T-helper 17 cell (primary cell): Measurements from ENCODE around the gene OR51M1. TPM values are rescaled to one million over a fixed set of nuclear protein-coding genes. Genes with fewer than 3 reads are reported as not detected.
"Not testable (repeated sequence)": the region's sequence is repeated elsewhere in the genome, so short reads cannot be mapped to it uniquely, and the experiment has no call there.

Source experiments
- ATAC-seq: fragments of 150-1000 bp; cut with Tn5 transposase; 2 replicates; pipeline ENCODE4 v1.10.0; 2021; ENCODE audit warnings: mild to moderate bottlenecking, moderate library complexity
- DNase-seq, 3 donors: peaks; one replicate each; pipeline versions ENCODE4 v3.0.0 to v3.0.0-alpha.2; 2020 to 2021
- H3K9me3 ChIP-seq: one replicate; pipeline ENCODE4 v1.7.0; 2013; ENCODE audit warnings: low read length, mild to moderate bottlenecking; ENCODE audit not compliant: control insufficient read depth, poor library complexity, severe bottlenecking
- H3K27ac Mint-ChIP-seq: one replicate; pipeline ENCODE4 v1.8.0; 2022; ENCODE audit warnings: mild to moderate bottlenecking, moderate library complexity, mixed read lengths
- H3K27me3 Mint-ChIP-seq: one replicate; pipeline ENCODE4 v1.8.0; 2022; ENCODE audit warnings: mixed read lengths
- H3K36me3 Mint-ChIP-seq: one replicate; pipeline ENCODE4 v1.8.0; 2022; ENCODE audit warnings: low read depth, mixed read lengths
- H3K4me1 Mint-ChIP-seq: one replicate; pipeline ENCODE4 v1.8.0; 2022; ENCODE audit warnings: mild to moderate bottlenecking, mixed read lengths
- H3K4me3 Mint-ChIP-seq: one replicate; pipeline ENCODE4 v1.8.0; 2022; ENCODE audit warnings: mild to moderate bottlenecking, moderate library complexity, mixed read lengths
- total RNA-seq, 4 donors: library from RNA in 2 of 4; stranded (reverse) in 2 of 4; gene quantifications; one replicate each; pipeline ENCODE4 v1.2.3 and lab custom pipeline; 2022 to 2026

Gene OR51M1
- total RNA-seq, 2 donors from 2014 or later = not detected

DNA sequence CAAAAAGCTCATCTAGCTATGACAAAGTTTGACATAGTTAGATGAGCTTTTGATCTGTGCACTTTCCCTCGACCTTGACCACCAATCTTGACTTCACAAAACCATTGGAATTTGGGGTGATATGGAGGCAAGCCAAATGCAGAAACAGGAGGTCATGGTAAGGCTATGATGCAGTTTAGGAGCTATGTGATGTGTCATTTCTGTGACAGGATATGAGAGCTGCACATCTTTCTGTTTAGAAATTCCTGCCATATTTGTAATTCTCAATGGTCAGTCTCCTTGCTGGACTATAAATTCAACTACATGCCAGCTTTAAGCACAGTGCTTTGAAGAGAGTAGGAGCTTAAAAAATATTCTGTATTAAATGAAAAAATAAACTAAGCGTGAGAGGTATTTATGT, 19.4 kb upstream of the OR51M1 start:
- Mint-ChIP-seq H3K4me3 (no peak overlapping the region), H3K4me1 (no peaks in the 10 kb centered on the region), H3K27me3 (peaks cover 14% of the 10 kb centered on the region), H3K27ac (no peak overlapping the region), H3K36me3 (peaks cover 3% of the 10 kb centered on the region)
- no peaks in the 10 kb centered on the region for H3K9me3 ChIP-seq
- ATAC-seq (no peak), DNase-seq (no peak)

DNA sequence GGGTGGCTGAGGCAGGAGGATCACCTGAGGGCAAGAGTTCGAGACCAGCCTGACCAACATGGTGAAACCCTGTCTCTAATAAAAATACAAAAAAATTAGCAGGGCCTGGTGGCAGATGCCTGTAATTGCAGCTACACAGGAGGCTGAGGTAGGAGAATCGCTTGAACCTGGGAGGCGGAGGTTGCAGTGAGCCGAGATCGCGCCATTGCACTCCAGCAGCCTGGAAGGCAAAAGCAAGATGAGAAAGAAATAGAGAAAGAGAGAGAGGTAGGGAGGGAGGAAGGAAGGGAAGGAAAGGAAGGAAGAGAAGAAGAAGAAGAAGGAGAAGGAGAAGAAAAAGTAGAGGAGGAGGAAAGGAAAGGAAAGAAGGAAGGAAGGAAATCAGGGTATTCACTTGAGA, 17.2 kb upstream of the OR51M1 start:
- H3K4me1 Mint-ChIP-seq, H3K27ac Mint-ChIP-seq, ATAC-seq, H3K4me3 Mint-ChIP-seq, H3K36me3 Mint-ChIP-seq, H3K9me3 ChIP-seq, DNase-seq: not testable (repeated sequence)
- H3K27me3 Mint-ChIP-seq = peaks cover 20% of the 10 kb centered on the region

DNA sequence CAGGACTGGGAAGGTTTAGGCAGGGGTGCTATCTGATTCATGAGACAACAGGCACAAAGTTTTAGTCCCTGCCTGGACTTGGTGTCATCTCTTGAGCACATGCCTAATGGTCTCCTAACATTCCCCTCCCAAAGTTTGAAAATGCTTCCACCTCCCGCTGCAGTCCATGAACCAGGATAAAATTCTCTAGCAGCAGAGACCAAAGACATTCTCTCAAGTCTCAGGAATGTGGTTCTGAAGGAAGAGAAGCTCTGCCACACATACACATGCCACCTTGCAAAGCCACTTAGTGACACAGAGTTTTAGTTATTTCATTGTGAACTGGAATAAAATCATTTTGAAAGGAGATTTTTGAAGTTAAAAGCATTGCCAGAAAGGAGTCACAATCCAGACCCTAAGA, 16.8 kb upstream of the OR51M1 start:
- Mint-ChIP-seq H3K4me3 (no peak overlapping the region), H3K36me3 (peaks cover 3% of the 10 kb centered on the region)
- ATAC-seq = no peak

DNA sequence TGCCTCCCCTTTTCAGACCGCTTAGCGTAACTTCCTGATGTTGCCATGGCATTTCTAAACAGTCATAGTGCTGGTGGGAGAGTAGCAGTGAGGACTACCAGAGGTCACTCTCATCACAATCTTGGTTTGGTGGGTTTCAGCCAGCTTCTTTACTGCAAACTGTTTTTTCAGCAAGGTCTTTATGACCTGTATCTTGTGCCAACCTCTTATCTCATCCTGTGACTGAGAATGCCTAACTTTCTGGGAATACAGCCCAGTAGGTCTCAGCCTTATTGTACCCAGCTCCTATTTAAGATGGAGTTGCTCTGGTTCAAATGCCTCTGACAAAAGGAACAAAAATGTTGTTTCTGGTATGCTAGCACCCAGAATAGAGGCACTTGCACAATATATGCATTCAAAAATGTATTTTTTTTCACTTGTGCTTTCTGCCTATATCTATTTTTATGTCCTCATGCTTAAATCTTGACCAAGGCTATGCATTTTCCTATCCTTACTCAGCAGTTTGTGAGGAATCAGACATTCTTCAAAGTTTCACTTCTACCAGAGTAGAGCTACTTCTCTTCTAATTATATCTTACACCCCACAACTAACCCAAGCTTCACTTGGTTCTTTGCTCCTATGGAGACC, 16.1 kb upstream of the OR51M1 start:
- no peak for ATAC-seq
- Mint-ChIP-seq H3K4me3 (no peak overlapping the region), H3K27me3 (peaks cover 28% of the 10 kb centered on the region), H3K36me3 (peaks cover 3% of the 10 kb centered on the region), H3K4me1 (no peaks in the 10 kb centered on the region), H3K27ac (no peak overlapping the region)
- no peak for DNase-seq
- no peaks in the 10 kb centered on the region for H3K9me3 ChIP-seq

More for the DNA sequence above, 16.8 kb upstream of the OR51M1 start:
- Mint-ChIP-seq H3K4me1 (no peaks in the 10 kb centered on the region), H3K27me3 (peaks cover 24% of the 10 kb centered on the region), H3K27ac (no peak overlapping the region)
- no peaks in the 10 kb centered on the region for H3K9me3 ChIP-seq
- no peak for DNase-seq

DNA sequence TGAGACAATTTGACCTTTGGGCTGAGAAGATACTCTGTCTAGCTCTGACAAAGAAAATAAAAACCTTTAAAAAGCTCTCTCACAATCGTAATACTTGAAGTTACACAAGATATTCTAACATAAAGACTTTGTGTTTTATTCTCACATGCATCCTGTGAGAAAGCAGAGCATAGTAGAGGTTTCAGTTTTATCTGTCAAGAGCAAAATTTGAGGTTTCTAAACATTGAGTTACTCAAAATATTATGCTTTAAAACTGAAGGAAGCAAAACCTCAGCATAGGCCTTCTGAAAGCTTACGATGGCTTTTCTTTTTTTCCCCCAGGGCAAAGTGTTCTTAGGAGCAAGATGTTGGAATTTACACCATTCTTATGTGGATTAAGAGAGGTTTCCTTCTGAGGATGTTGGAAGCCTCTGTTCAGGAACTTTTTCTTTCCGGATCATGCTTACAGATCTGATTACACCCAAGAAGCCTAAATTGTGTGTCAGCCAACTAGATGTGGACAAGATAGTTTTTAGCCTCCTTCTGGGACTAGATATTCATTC, 15.0 kb upstream of the OR51M1 start:
- peaks cover 3% of the 10 kb centered on the region for H3K36me3 Mint-ChIP-seq
- H3K9me3 ChIP-seq = no peaks in the 10 kb centered on the region
- DNase-seq (no peak), ATAC-seq (no peak)
- no peaks in the 10 kb centered on the region for H3K4me1 Mint-ChIP-seq
- peaks cover 35% of the 10 kb centered on the region for H3K27me3 Mint-ChIP-seq
- H3K27ac Mint-ChIP-seq = no peak overlapping the region
- no peak overlapping the region for H3K4me3 Mint-ChIP-seq

DNA sequence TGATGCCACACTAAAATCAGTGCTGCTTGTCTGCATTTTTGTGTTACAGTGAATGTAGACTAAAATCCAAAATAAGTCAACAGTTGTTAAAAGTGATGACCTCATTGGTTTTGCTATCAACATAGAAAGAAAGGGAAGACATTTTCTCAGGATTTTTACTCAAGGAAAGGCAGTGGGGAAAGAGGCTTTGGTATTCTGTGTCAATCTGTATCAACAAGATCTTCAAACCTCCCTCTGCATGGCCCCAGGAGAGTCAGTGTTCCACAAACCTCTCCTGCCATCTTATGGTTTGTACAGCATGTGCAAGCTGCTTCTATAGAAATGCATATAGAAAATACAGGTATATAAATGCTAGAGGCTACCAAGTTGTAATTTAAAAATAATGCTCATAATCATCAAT, 13.8 kb upstream of the OR51M1 start:
- no peak overlapping the region for H3K27ac Mint-ChIP-seq
- peaks cover 35% of the 10 kb centered on the region for H3K27me3 Mint-ChIP-seq
- H3K36me3 Mint-ChIP-seq = peaks cover 3% of the 10 kb centered on the region
- ATAC-seq (no peak), DNase-seq (no peak)
- no peaks in the 10 kb centered on the region for H3K4me1 Mint-ChIP-seq
- no peaks in the 10 kb centered on the region for H3K9me3 ChIP-seq
- H3K4me3 Mint-ChIP-seq = no peak overlapping the region

DNA sequence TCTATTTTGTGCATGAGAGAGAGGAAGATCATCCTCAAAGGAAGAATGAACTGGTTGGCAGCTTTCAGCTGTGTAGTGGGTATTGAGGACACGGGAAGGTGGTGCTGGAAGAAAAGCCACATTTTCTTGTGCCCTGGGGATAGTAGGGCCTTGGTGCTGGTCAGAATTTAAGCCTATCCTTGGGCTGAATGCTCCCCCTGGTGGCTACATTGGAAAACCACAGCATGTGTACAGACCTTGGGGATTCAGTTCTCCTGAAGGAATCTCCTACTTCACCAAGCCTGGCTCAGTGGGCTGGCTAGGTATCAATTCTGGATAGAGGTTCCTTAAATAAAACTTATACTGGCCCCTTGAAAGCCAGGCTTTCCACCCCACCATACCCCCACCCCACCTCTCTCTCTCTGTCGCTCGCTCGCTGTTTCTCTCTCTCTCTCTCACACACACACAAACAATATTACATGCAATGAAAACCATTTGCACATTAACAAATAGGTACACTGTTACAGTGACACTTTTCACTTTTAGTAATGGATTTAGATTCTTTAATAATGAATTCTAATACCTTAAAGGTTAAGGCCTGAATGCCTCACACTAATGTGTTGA, 2.8 kb upstream of the OR51M1 start:
- ATAC-seq = no peak
- no peaks in the 10 kb centered on the region for H3K4me1 Mint-ChIP-seq

DNA sequence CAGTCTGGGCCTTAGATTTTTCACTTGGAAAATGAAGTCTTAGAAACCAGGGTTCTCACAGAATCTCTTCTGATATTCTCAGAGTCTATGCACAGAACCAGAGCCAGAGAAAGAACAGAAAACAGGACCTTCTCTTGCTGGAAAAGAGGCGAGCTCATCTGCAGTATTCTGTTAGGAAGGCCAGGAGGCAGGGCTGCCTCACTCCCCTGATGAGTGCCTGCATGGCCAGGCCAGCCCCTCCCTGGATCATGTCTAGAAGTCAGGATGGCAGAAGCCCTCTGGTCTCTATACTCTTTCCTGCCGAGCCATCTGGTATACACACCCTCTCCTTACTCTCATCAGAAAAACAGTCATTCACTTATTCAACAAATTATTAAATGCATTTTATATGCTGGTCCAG, 723 bp downstream of the OR51M1 start:
- ATAC-seq (no peak), DNase-seq (no peak)
- H3K36me3 Mint-ChIP-seq = no peaks in the 10 kb centered on the region
- H3K27ac Mint-ChIP-seq = no peak overlapping the region
- no peak overlapping the region for H3K4me3 Mint-ChIP-seq
- peaks cover 15% of the 10 kb centered on the region for H3K27me3 Mint-ChIP-seq
- H3K4me1 Mint-ChIP-seq = no peaks in the 10 kb centered on the region
- no peaks in the 10 kb centered on the region for H3K9me3 ChIP-seq

More for the DNA sequence above, 2.8 kb upstream of the OR51M1 start:
- H3K9me3 ChIP-seq = no peaks in the 10 kb centered on the region
- DNase-seq = no peak
- Mint-ChIP-seq H3K36me3 (no peaks in the 10 kb centered on the region), H3K27me3 (peaks cover 15% of the 10 kb centered on the region), H3K4me3 (no peak overlapping the region), H3K27ac (no peak overlapping the region)

DNA sequence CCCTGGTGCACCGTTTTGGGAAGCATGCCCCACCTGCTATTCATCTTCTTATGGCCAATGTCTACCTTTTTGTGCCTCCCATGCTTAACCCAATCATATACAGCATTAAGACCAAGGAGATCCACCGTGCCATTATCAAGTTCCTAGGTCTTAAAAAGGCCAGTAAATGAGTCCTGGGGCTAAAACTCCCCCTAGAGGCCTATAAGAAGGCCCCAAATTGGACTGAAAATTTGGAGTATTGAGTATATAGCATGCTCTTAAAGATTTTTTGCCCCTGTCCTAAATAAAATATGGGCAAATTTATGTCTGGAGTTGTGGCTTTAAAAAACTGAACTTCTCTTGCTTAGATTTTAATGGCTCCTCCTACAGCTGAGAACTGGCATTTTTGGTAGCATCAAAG, 6.6 kb downstream of the OR51M1 start:
- Mint-ChIP-seq H3K4me1 (no peaks in the 10 kb centered on the region), H3K4me3 (no peak overlapping the region), H3K27ac (no peak overlapping the region), H3K36me3 (no peaks in the 10 kb centered on the region), H3K27me3 (peaks cover 20% of the 10 kb centered on the region)
- H3K9me3 ChIP-seq = no peaks in the 10 kb centered on the region
- DNase-seq = no peak
- no peak for ATAC-seq

DNA sequence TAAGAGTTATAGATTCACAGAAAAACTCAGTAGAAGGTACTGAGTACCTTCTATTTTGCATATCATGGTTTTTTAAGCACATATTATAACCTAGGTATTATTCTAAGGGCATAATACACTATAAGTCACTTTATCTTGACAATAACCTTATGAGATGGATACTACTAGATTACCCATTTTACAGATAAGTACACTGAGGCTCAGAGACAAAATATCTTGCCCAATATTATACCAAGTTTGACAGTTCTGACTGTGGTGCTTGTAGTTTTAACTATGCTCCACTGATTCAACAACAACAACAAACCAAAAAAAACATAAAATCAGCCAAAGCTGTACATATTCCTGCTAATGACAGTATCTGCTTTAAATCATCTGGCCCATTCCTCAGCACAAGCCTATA, 10.5 kb downstream of the OR51M1 start:
- H3K36me3 Mint-ChIP-seq = no peaks in the 10 kb centered on the region
- ATAC-seq = no peak
- no peaks in the 10 kb centered on the region for H3K9me3 ChIP-seq
- H3K4me1 Mint-ChIP-seq = no peaks in the 10 kb centered on the region
- H3K4me3 Mint-ChIP-seq = no peak overlapping the region
- no peak overlapping the region for H3K27ac Mint-ChIP-seq
- H3K27me3 Mint-ChIP-seq = peaks cover 21% of the 10 kb centered on the region
- DNase-seq = no peak

DNA sequence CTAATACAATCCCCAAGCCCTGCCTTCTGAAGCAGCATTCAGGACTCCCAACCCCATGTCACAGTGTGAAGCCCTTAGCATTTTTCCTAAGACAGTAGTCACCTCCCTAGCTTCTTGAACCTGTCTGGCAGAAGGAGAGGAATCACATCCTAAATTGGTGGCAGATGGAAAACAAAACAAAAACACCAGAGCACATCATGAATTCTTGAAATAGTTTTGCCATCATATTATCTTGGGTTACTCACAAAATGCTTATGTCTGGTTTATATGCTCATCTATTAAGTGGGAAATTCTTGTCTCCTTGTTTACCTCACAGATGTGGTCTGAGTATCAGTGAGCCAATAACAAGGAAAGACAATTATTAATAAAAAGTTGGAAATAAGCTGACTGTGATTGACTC, 15.3 kb downstream of the OR51M1 start:
- H3K4me1 Mint-ChIP-seq = no peaks in the 10 kb centered on the region
- no peak for DNase-seq
- no peak overlapping the region for H3K4me3 Mint-ChIP-seq
- no peaks in the 10 kb centered on the region for H3K9me3 ChIP-seq
- peaks cover 10% of the 10 kb centered on the region for H3K27me3 Mint-ChIP-seq
- no peaks in the 10 kb centered on the region for H3K36me3 Mint-ChIP-seq
- no peak overlapping the region for H3K27ac Mint-ChIP-seq
- no peak for ATAC-seq

DNA sequence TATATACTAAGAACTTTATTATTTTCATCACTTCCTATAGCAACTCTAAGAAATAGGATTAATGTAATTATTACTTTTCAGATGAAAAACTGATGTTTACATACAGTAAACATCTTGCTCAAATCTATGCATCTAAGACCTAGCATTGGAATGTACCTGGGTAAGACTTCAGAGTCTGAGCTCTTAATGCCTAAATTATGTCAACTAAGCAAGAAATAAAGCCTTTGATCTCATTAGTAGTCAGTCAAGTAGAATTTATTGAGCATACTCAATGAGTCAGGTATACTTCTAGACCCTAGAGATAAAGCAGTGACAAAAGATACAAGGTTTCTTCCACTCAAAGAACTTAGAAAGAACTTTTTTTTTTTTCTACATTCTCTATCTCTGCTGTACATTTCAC, 21.6 kb downstream of the OR51M1 start:
- Mint-ChIP-seq H3K27me3 (peaks cover 25% of the 10 kb centered on the region), H3K27ac (no peak overlapping the region), H3K4me1 (no peaks in the 10 kb centered on the region), H3K4me3 (no peak overlapping the region), H3K36me3 (no peaks in the 10 kb centered on the region)
- H3K9me3 ChIP-seq = no peaks in the 10 kb centered on the region
- DNase-seq (no peak), ATAC-seq (no peak)

DNA sequence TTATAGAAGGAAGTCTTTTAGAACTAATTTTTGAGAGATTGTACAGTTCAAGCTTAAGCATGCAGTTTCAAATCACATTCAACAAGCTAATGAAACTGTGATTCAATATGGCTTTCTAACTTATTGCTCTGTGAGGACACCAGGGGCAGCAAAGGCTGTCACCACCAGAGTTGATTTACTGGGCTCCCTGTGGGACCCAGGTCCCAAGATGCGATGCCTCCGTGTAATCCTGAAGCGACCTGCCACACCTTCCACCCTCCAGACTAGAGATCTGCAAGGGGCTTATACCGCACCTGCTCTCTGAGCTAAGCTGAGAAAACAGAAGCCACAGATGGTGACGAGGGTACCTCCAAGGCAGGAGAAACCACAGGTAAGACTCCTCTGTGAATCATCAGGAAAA, 37.4 kb downstream of the OR51M1 start:
- Mint-ChIP-seq H3K4me1 (no peaks in the 10 kb centered on the region), H3K36me3 (no peaks in the 10 kb centered on the region), H3K27me3 (peaks cover 23% of the 10 kb centered on the region), H3K27ac (no peak overlapping the region), H3K4me3 (no peak overlapping the region)
- ATAC-seq = no peak
- no peaks in the 10 kb centered on the region for H3K9me3 ChIP-seq
- no peak for DNase-seq

DNA sequence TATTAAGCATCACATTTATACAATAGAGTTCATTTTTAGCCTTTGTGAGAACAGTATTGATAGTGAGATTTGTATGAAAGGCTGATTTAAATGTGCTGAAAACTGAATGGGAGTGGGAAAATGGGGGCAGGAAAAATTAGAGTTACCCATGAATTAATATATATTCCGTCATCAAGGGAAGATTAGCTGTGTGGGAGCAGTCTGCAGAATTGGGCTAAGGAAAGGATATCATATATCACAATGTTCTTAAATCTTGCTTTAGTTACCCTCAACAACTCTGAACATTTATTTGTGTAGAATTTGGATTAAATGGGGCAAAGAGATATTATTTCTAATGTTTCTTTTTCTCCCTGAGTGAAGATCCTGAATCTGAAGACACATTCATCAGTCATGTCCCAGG, 38.2 kb downstream of the OR51M1 start, which contains the start of gene OR51Q1:
OR51Q1 (plus strand) TSS at position 301 of the 400 bp plus-strand sequence; CDS start at position 391, 90 bp downstream.
- H3K36me3 Mint-ChIP-seq = no peaks in the 10 kb centered on the region
- H3K27ac Mint-ChIP-seq = no peak within 1 kb of the TSS
- DNase-seq (no peak), ATAC-seq (no peak)
- H3K9me3 ChIP-seq = no peaks in the 10 kb centered on the region
- H3K27me3 Mint-ChIP-seq = peaks cover 27% of the 10 kb centered on the region
- no peaks in the 10 kb centered on the region for H3K4me1 Mint-ChIP-seq
- no peak within 1 kb of the TSS for H3K4me3 Mint-ChIP-seq
